ENCODE measurements around the gene PDE4D. TPM values are rescaled to one million over a fixed set of nuclear protein-coding genes. Genes with fewer than 3 reads are reported as not detected.

The PDE4D gene
- total RNA-seq, 1 donor from 2014 or later, result 14.2 TPM

- H2AFZ ChIP-seq (ENCODE audit: low read depth, low read length), result no peak overlapping the region
- no peaks in the 10 kb centered on the region for H3K79me2 ChIP-seq (ENCODE audit: insufficient read depth, low read length)
- H3K9me3 Mint-ChIP-seq (ENCODE audit: unreplicated experiment), result no peaks in the 10 kb centered on the region
- H3K27me3 ChIP-seq (ENCODE audit: insufficient read depth, low read length), result no peaks in the 10 kb centered on the region
- H3K4me1 Mint-ChIP-seq (ENCODE audit: low read depth, unreplicated experiment), result peaks cover 8% of the 10 kb centered on the region
- no peak overlapping the region for H3K4me2 ChIP-seq (ENCODE audit: low read length)
- TF ChIP-seq CTCF (IDR thresholded peaks at IDR 0.05; ENCODE audit: insufficient read depth, low read depth, low read length) (no peak), EZH2 (IDR thresholded peaks at IDR 0.05; ENCODE audit: insufficient read depth, low read length) (no peak)
- H3K4me3 Mint-ChIP-seq (ENCODE audit: unreplicated experiment), result no peak overlapping the region
- H3K4me3 ChIP-seq (ENCODE audit: insufficient read depth, low read depth, low read length), result no peak overlapping the region
- no peaks in the 10 kb centered on the region for H3K27me3 Mint-ChIP-seq (ENCODE audit: low read depth, unreplicated experiment)
- no peaks in the 10 kb centered on the region for H3K36me3 Mint-ChIP-seq (ENCODE audit: low read depth, unreplicated experiment)
- H3K27ac ChIP-seq (ENCODE audit: low read depth, low read length), result no peak overlapping the region
- H3K36me3 ChIP-seq (ENCODE audit: insufficient read depth, low read length), result no peaks in the 10 kb centered on the region
- no peaks in the 10 kb centered on the region for H3K9me3 ChIP-seq (ENCODE audit: insufficient read depth, low read depth, low read length)
- DNase-seq (ENCODE audit: low read depth) (no peak), FAIRE-seq (no peak)
- H3K27ac Mint-ChIP-seq (ENCODE audit: unreplicated experiment), result no peak overlapping the region
- no peaks in the 10 kb centered on the region for H4K20me1 ChIP-seq (ENCODE audit: insufficient read depth, low read length)
- peaks cover 15% of the 10 kb centered on the region for H3K4me1 ChIP-seq (ENCODE audit: insufficient read depth, low read length)
- no peak overlapping the region for H3K9ac ChIP-seq (ENCODE audit: low read length)
Observed at GRCh38 chr5:59130431-59130830, 763.1 kb downstream of the PDE4D start.

GRCh38 chr5:59128646-59129290 lies 764.8 kb downstream of the PDE4D start:
- H3K27ac ChIP-seq (ENCODE audit: low read depth, low read length), result no peak overlapping the region
- no peak overlapping the region for H3K9ac ChIP-seq (ENCODE audit: low read length)
- no peaks in the 10 kb centered on the region for H3K27me3 ChIP-seq (ENCODE audit: insufficient read depth, low read length)
- Mint-ChIP-seq H3K9me3 (ENCODE audit: unreplicated experiment) (no peaks in the 10 kb centered on the region), H3K4me3 (ENCODE audit: unreplicated experiment) (no peak overlapping the region), H3K27ac (ENCODE audit: unreplicated experiment) (no peak overlapping the region), H3K36me3 (ENCODE audit: low read depth, unreplicated experiment) (no peaks in the 10 kb centered on the region), H3K4me1 (ENCODE audit: low read depth, unreplicated experiment) (peaks cover 4% of the 10 kb centered on the region), H3K27me3 (ENCODE audit: low read depth, unreplicated experiment) (no peaks in the 10 kb centered on the region)
- H3K4me3 ChIP-seq (ENCODE audit: insufficient read depth, low read depth, low read length), result no peak overlapping the region
- H3K4me2 ChIP-seq (ENCODE audit: low read length), result no peak overlapping the region
- FAIRE-seq (peak; percentile 13), DNase-seq (ENCODE audit: low read depth) (no peak)
- H3K79me2 ChIP-seq (ENCODE audit: insufficient read depth, low read length), result no peaks in the 10 kb centered on the region
- no peaks in the 10 kb centered on the region for H3K9me3 ChIP-seq (ENCODE audit: insufficient read depth, low read depth, low read length)
- H4K20me1 ChIP-seq (ENCODE audit: insufficient read depth, low read length), result no peaks in the 10 kb centered on the region
- TF ChIP-seq CTCF (IDR thresholded peaks at IDR 0.05; ENCODE audit: insufficient read depth, low read depth, low read length), result no peak
- no peak for TF ChIP-seq EZH2 (IDR thresholded peaks at IDR 0.05; ENCODE audit: insufficient read depth, low read length)
- H2AFZ ChIP-seq (ENCODE audit: low read depth, low read length), result no peak overlapping the region
- peaks cover 19% of the 10 kb centered on the region for H3K4me1 ChIP-seq (ENCODE audit: insufficient read depth, low read length)
- no peaks in the 10 kb centered on the region for H3K36me3 ChIP-seq (ENCODE audit: insufficient read depth, low read length)

Data from astrocyte (in vitro differentiated cells and primary cell).